Measurements from ENCODE around the gene DRP2. TPM values are rescaled to one million over a fixed set of nuclear protein-coding genes. Genes with fewer than 3 reads are reported as not detected.

DRP2 gene
- total RNA-seq, 1 donor from 2014 or later: 0.05 TPM

DNA sequence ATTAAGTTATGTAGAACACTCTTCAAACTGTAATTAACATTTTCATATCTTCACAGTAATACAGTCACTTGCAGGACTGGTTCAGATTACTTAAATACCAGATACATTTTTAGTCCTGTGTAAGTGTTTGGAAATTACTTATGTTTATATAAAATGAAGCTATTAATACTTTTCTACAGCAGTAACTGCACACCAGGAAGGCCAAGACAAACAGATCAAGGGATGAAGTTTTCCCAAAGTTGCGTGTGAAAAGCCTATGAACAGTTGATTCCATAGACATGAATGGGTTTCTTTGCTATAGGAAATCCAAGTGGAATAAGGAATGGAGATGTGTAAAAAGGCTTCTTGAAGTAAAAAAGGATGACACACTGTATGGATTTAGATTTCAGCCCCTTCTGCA, 28.9 kb upstream of the DRP2 start:
- TF ChIP-seq, protein P1, sequence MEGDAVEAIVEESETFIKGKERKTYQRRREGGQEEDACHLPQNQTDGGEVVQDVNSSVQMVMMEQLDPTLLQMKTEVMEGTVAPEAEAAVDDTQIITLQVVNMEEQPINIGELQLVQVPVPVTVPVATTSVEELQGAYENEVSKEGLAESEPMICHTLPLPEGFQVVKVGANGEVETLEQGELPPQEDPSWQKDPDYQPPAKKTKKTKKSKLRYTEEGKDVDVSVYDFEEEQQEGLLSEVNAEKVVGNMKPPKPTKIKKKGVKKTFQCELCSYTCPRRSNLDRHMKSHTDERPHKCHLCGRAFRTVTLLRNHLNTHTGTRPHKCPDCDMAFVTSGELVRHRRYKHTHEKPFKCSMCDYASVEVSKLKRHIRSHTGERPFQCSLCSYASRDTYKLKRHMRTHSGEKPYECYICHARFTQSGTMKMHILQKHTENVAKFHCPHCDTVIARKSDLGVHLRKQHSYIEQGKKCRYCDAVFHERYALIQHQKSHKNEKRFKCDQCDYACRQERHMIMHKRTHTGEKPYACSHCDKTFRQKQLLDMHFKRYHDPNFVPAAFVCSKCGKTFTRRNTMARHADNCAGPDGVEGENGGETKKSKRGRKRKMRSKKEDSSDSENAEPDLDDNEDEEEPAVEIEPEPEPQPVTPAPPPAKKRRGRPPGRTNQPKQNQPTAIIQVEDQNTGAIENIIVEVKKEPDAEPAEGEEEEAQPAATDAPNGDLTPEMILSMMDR (IDR thresholded peaks at IDR 0.05): no peak
- H3K9me3 Mint-ChIP-seq (ENCODE audit: unreplicated experiment): peaks cover 9% of the 10 kb centered on the region
- no peaks in the 10 kb centered on the region for H3K27me3 Mint-ChIP-seq (ENCODE audit: unreplicated experiment)
- H3K36me3 Mint-ChIP-seq (ENCODE audit: unreplicated experiment): no peaks in the 10 kb centered on the region
- no peak overlapping the region for H3K27ac Mint-ChIP-seq (ENCODE audit: unreplicated experiment)
- no peak overlapping the region for H3K4me3 Mint-ChIP-seq (ENCODE audit: unreplicated experiment)
- H3K4me1 Mint-ChIP-seq (ENCODE audit: unreplicated experiment): no peaks in the 10 kb centered on the region
- DNase-seq (ENCODE audit: extremely low spot score, unreplicated experiment): no peak

DNA sequence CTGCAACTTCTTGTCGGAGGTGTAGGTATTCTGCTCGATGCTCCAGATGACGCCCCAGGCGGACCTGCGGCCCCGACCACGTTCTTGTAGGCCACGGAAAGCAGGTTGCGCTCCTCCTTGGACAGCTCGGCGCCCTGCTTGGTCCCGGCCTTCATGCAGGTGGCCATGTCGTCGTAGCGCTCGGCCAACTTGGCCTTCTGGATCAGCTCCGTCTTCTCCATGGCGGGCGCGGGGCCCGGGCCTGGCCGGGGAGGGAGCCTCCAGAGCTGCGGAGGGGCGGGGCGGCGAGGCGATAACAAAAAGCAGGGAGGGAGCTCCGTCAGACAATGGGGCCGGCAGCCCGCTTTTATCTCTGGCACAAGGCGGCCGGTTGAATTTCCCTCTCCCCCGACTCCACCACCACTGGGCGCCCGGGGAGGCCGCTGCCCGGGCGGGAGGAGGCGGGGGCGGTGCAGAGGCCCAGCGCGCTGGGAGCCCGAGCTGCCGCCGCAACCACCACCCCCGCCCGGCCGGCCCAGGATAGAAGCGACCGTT, 28.3 kb upstream of the DRP2 start:
- H3K4me3 Mint-ChIP-seq (ENCODE audit: unreplicated experiment): no peak overlapping the region
- H3K9me3 Mint-ChIP-seq (ENCODE audit: unreplicated experiment): peaks cover 9% of the 10 kb centered on the region
- no peaks in the 10 kb centered on the region for H3K4me1 Mint-ChIP-seq (ENCODE audit: unreplicated experiment)

DNA sequence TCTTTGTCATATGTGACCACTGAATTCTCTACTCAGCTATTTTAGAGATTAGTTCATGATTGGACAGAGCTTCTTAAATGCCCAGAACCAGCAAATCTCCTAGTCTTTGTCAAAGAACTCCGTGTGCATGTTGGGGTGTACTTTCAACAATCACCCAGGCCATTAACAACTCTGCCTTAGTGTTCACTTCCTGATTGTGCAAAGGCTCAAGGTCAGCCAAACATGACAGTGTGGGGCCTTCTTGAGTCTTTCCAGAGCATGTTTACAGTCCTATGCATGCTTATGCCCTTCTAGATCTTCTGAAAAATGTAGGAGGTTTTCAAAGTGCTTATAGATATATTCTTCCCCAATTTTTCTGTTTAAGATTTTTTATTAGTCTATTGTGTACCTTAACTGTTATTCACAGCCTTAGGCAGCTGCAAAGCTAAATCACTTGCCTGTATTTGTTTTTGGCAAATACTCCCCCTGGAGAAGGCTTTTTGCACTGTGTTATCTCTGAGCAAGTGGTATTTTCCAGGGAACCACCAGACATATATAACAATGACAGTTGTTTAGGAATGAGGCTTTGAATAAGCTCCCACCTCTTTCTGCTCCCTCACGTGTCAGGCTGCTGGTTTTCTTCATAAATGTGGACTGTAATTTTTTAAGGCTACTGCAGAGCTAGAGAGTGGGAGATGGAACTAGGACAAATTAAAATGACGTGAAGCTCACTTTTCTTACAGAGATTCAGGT, 24.0 kb upstream of the DRP2 start:
- Mint-ChIP-seq H3K36me3 (ENCODE audit: unreplicated experiment) (no peaks in the 10 kb centered on the region), H3K27me3 (ENCODE audit: unreplicated experiment) (no peaks in the 10 kb centered on the region), H3K9me3 (ENCODE audit: unreplicated experiment) (peaks cover 9% of the 10 kb centered on the region), H3K4me1 (ENCODE audit: unreplicated experiment) (no peaks in the 10 kb centered on the region), H3K27ac (ENCODE audit: unreplicated experiment) (no peak overlapping the region), H3K4me3 (ENCODE audit: unreplicated experiment) (no peak overlapping the region)
- TF ChIP-seq, protein P1 (IDR thresholded peaks at IDR 0.05): no peak
- DNase-seq (ENCODE audit: extremely low spot score, unreplicated experiment): no peak

More for the DNA sequence above, 28.3 kb upstream of the DRP2 start:
- TF ChIP-seq, protein P1 (IDR thresholded peaks at IDR 0.05): no peak
- no peaks in the 10 kb centered on the region for H3K36me3 Mint-ChIP-seq (ENCODE audit: unreplicated experiment)
- DNase-seq (ENCODE audit: extremely low spot score, unreplicated experiment): no peak
- H3K27ac Mint-ChIP-seq (ENCODE audit: unreplicated experiment): no peak overlapping the region
- no peaks in the 10 kb centered on the region for H3K27me3 Mint-ChIP-seq (ENCODE audit: unreplicated experiment)

DNA sequence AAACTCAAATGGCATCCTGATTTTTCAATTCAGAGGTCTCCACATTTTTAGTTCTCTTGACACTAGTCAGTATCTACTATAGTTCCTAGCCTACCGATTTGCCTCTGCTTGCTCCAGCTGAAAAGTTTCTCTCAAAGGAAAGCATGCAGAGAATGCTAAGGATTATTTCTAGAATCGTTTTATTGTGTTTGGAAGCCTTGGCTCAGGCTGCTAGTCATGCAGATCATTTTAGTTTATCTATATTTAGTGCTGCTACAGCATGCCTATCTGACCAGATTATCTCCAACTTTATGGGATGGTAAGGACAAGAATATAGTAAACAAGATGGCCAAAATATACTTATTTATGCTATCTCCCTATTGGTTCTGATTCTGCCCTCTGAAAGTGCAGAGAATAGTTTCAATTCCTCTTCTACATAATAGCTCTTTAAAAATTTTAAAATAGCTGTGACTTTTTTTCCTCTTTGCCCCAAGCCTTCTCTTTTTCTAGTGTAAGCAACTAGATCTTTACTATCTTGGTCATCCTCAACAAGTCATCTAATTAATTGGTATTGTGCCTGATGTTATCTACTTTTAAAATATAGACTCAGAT, 15.7 kb upstream of the DRP2 start:
- no peak for DNase-seq (ENCODE audit: extremely low spot score, unreplicated experiment)
- no peaks in the 10 kb centered on the region for H3K36me3 Mint-ChIP-seq (ENCODE audit: unreplicated experiment)
- no peaks in the 10 kb centered on the region for H3K4me1 Mint-ChIP-seq (ENCODE audit: unreplicated experiment)
- H3K27ac Mint-ChIP-seq (ENCODE audit: unreplicated experiment): no peak overlapping the region
- no peak overlapping the region for H3K4me3 Mint-ChIP-seq (ENCODE audit: unreplicated experiment)
- no peaks in the 10 kb centered on the region for H3K27me3 Mint-ChIP-seq (ENCODE audit: unreplicated experiment)
- TF ChIP-seq, protein P1 (IDR thresholded peaks at IDR 0.05): no peak
- H3K9me3 Mint-ChIP-seq (ENCODE audit: unreplicated experiment): peaks cover 5% of the 10 kb centered on the region

DNA sequence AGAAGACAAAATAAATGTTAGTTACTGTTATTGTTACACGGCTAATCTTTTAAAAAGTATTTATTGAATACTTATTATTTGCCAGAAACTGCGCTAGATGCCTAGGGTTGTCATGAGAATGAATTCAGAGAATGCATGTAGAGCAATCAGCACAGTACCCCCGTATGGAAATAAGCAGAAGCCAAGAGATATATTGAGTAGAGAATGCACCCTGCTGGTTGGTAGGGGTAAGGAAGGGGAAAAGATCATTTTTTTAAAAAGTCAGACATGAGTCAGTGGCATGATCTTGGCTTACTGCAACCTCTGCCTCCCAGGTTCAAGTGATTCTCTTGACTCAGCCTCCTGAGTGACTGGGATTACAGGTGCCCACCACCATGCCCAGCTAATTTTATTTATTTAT, 13.1 kb upstream of the DRP2 start:
- Mint-ChIP-seq H3K36me3 (ENCODE audit: unreplicated experiment) (no peaks in the 10 kb centered on the region), H3K4me1 (ENCODE audit: unreplicated experiment) (no peaks in the 10 kb centered on the region), H3K27ac (ENCODE audit: unreplicated experiment) (no peak overlapping the region), H3K9me3 (ENCODE audit: unreplicated experiment) (peaks cover 1% of the 10 kb centered on the region), H3K27me3 (ENCODE audit: unreplicated experiment) (no peaks in the 10 kb centered on the region), H3K4me3 (ENCODE audit: unreplicated experiment) (no peak overlapping the region)
- TF ChIP-seq, protein P1 (IDR thresholded peaks at IDR 0.05): peak; percentile 46
- no peak for DNase-seq (ENCODE audit: extremely low spot score, unreplicated experiment)
